K562 (cell line): ENCODE measurements around the gene CFAP92. TPM values are rescaled to one million over a fixed set of nuclear protein-coding genes. Genes with fewer than 3 reads are reported as not detected.
A peak's percentile ranks its signal among the peaks of the same experiment; 100 is the strongest.

ENCODE experiments used
- ATAC-seq: fragments of 200-7000 bp; cut with Tn5 transposase; 3 replicates; pipeline ENCODE4 v1.9.1; 2020; ENCODE audit warnings: moderate library complexity
- BruUV-seq: library from RNA; stranded (reverse); fragments of 400-500 nt; replicated peaks from 2 replicates; lab custom pipeline; 2021; lab: Mats Ljungman, UMichigan
- CTCF ChIA-PET: fragments of 300-600 bp; formaldehyde crosslinking; extraction: SDS; loops from one replicate; lab custom pipeline; 2021; ENCODE audit warnings: low intra/inter-chr PET ratio; lab: Yijun Ruan, JAX
- POLR2A ChIA-PET: fragments of 300-600, 350-650 bp; sonication (Branson Sonifier 250); formaldehyde crosslinking; extraction: SDS; loops from one replicate; lab custom pipeline; 2021; ENCODE audit warnings: antibody characterized with exemption, inconsistent platforms; lab: Yijun Ruan, JAX
- DNase-seq, 4 experiments: peaks; one replicate each; pipeline versions ENCODE4 v3.0.0 to v3.0.0-alpha.2; 2011 to 2018; ENCODE audit warnings: low spot score in 3 of 4, mixed read lengths in 3 of 4; ENCODE audit errors: extremely low read depth in 1 of 4
- FAIRE-seq: peaks from 2 replicates; lab custom pipeline; 2011; peaks lifted over from hg19 to GRCh38; lab: Jason Lieb, UNC
- H2AFZ ChIP-seq: 2 replicates; pipeline ENCODE4 v1.6.0; 2011; ENCODE audit warnings: low read depth, low read length, control low read depth, inconsistent platforms
- H3K27ac ChIP-seq: fragments of 200-600 bp; 3 replicates; pipeline ENCODE4 v1.8.0; 2011; ENCODE audit warnings: low read depth, mild to moderate bottlenecking, control low read depth, inconsistent platforms, low read length, moderate library complexity, mixed read lengths; ENCODE audit errors: extremely low read depth
- H3K27me3 ChIP-seq, 2 experiments: fragments of 300-600 bp in 1 of 2; 2 replicates in 1 of 2; 3 replicates in 1 of 2; pipeline versions ENCODE4 v1.6.0 to v1.8.0; 2011; ENCODE audit warnings: inconsistent platforms in 2 of 2, low read length in 2 of 2, mild to moderate bottlenecking in 1 of 2, mixed read lengths in 1 of 2, moderate library complexity in 1 of 2; ENCODE audit not compliant: control insufficient read depth in 2 of 2, insufficient read depth in 2 of 2
- H3K36me3 ChIP-seq: fragments of 300-600 bp; 3 replicates; pipeline ENCODE4 v1.8.0; 2011; ENCODE audit warnings: mild to moderate bottlenecking, low read length, inconsistent platforms; ENCODE audit not compliant: control insufficient read depth, insufficient read depth
- H3K4me1 ChIP-seq, 2 experiments: fragments of 200-600 bp in 1 of 2; replicated peaks in 1 of 2; 2 replicates in 1 of 2; 3 replicates in 1 of 2; pipeline versions ENCODE4 v1.5.1 to v1.8.0; 2011; ENCODE audit warnings: inconsistent platforms in 2 of 2, low read length in 2 of 2, mild to moderate bottlenecking in 1 of 2, mixed read lengths in 1 of 2, moderate library complexity in 1 of 2; ENCODE audit not compliant: control insufficient read depth in 2 of 2, insufficient read depth in 2 of 2
- H3K4me2 ChIP-seq: 2 replicates; pipeline ENCODE4 v1.6.1; 2011; ENCODE audit warnings: low read length, control low read depth, inconsistent platforms, mixed read lengths; ENCODE audit not compliant: insufficient read depth
- H3K4me3 ChIP-seq: fragments of 200-600 bp; sonication (generic), shearing (Covaris generic); 2 replicates; pipeline ENCODE4 v1.5.1; 2016; ENCODE audit warnings: control low read depth, inconsistent platforms
- H3K79me2 ChIP-seq: fragments of 200-600 bp; 3 replicates; pipeline ENCODE4 v1.8.0; 2011; ENCODE audit warnings: low read length, inconsistent platforms; ENCODE audit not compliant: control insufficient read depth, insufficient read depth
- H3K9ac ChIP-seq, 2 experiments: 2 replicates each; pipeline versions ENCODE4 v1.6.0 to v1.6.1; 2011; ENCODE audit warnings: low read depth in 2 of 2, low read length in 2 of 2, control low read depth in 1 of 2, inconsistent platforms in 1 of 2, mild to moderate bottlenecking in 1 of 2, mixed read lengths in 1 of 2; ENCODE audit not compliant: insufficient read depth in 1 of 2
- H3K9me1 ChIP-seq: one replicate; pipeline ENCODE4 v1.6.0; 2011; ENCODE audit warnings: inconsistent platforms, mild to moderate bottlenecking, low read length, moderate library complexity; ENCODE audit not compliant: control insufficient read depth, insufficient read depth
- H3K9me3 ChIP-seq: replicated peaks from 2 replicates; pipeline ENCODE4 v1.5.1; 2011; ENCODE audit warnings: low read depth, low read length, inconsistent platforms; ENCODE audit not compliant: control insufficient read depth, insufficient read depth
- H4K20me1 ChIP-seq: replicated peaks from 2 replicates; pipeline ENCODE4 v1.6.1; 2011; ENCODE audit warnings: low read length, inconsistent platforms, mixed read lengths; ENCODE audit not compliant: control insufficient read depth, insufficient read depth
- CBX2 ChIP-seq: fragments of 200-600 bp; sonication (generic); IDR thresholded peaks from one replicate; pipeline ENCODE4 v1.6.1; 2012; ENCODE audit warnings: mild to moderate bottlenecking, low read length, inconsistent platforms; ENCODE audit not compliant: insufficient read depth, poor library complexity, severe bottlenecking
- EWSR1 ChIP-seq: fragments of 450-650 bp; IDR thresholded peaks from 2 replicates; pipeline ENCODE4 v1.6.1; 2018; ENCODE audit warnings: borderline replicate concordance, mild to moderate bottlenecking, low read depth, moderate library complexity; ENCODE audit not compliant: partially characterized antibody
- FOXM1 ChIP-seq, 2 experiments: fragments of 450-650 bp in 1 of 2; sonication (generic) in 1 of 2; formaldehyde crosslinking in 1 of 2; IDR thresholded peaks; 2 replicates each; pipeline versions ENCODE4 v1.6.1 to v1.9.0; 2017 to 2022; ENCODE audit warnings: low read depth in 2 of 2, mild to moderate bottlenecking in 2 of 2, missing genetic modification reagents in 1 of 2, moderate library complexity in 1 of 2
- FUS ChIP-seq: fragments of 200-400 bp; formaldehyde crosslinking; optimal IDR thresholded peaks from 2 replicates; pipeline ENCODE3; 2017; ENCODE audit warnings: low read depth, low read length
- SMC3 ChIP-seq: conservative IDR thresholded peaks from 2 replicates; pipeline ENCODE4 v1.6.1; 2011; ENCODE audit warnings: low read depth, low read length, improper control_type of control experiment; ENCODE audit not compliant: insufficient read depth
- SRSF1 ChIP-seq: fragments of 200-400 bp; formaldehyde crosslinking; IDR thresholded peaks from 2 replicates; pipeline ENCODE4 v1.6.1; 2017; ENCODE audit warnings: mild to moderate bottlenecking, low read depth, low read length, moderate library complexity
- WGBS: fragments of 100-300 bp; shearing (Covaris generic); methylation state at CpG from one replicate; pipeline ENCODE4 v1.1.6; 2016; ENCODE audit warnings: low coverage, mixed read lengths; ENCODE audit not compliant: insufficient coverage; ENCODE audit errors: missing lambda C conversion rate; 5-methylcytosine and 5-hydroxymethylcytosine counted together
- in situ Hi-C: fragments of 300-500 bp; cut with MboI; formaldehyde crosslinking; loops from 4 replicates; pipeline ENCODE4 v1.15.0; 2018; ENCODE audit warnings: inconsistent platforms, mixed read lengths
- intact Hi-C: fragments of 100-400 bp; cut with micrococcal nuclease; formaldehyde crosslinking; loops from 2 replicates; pipeline ENCODE4 v1.14.2; 2022
- polyA plus RNA-seq, 8 experiments: library from polyadenylated mRNA; depleted of rRNA in 4 of 8; stranded (reverse) in 5 of 8; unstranded in 3 of 8; fragments of >200 nt; fragmentation: Nextera tagmentation in 2 of 8; fragmentation: Illumina TruSeq in 1 of 8; extraction: Ambion mirVana in 2 of 8; extraction: Trizol in 1 of 8; gene quantifications; 2 replicates each; pipeline versions ENCODE4 v1.2.1 to v1.2.3, GENCODE V29; 2011 to 2014; ENCODE audit warnings: inconsistent platforms in 1 of 8, missing spikeins in 1 of 8
- total RNA-seq, 7 experiments: library from RNA; depleted of rRNA in 6 of 7; stranded (reverse); fragments of >200 nt in 6 of 7; fragmentation: Illumina TruSeq in 2 of 7; extraction: Trizol in 2 of 7; gene quantifications; 2 replicates each; pipeline versions ENCODE4 v1.2.1 to v1.2.3, GENCODE V29; 2011 to 2021; ENCODE audit warnings: low replicate concordance in 1 of 7
- TF ChIP-seq, protein P1 (sequence below), 3 experiments: IDR thresholded peaks in 2 of 3; conservative IDR thresholded peaks in 1 of 3; 2 replicates each; pipeline ENCODE4 v1.5.1; 2011 to 2012; ENCODE audit warnings: low read length in 3 of 3, mild to moderate bottlenecking in 3 of 3, control low read depth in 2 of 3, improper control_type of control experiment in 1 of 3, inconsistent platforms in 1 of 3, low read depth in 1 of 3, mixed read lengths in 1 of 3, moderate library complexity in 1 of 3; ENCODE audit not compliant: insufficient read depth in 2 of 3
- TF ChIP-seq, protein P2 (sequence below): fragments of 250-450 bp; sonication (Bioruptor Pico); IDR thresholded peaks from 2 replicates; pipeline ENCODE4 v1.8.0; 2021; ENCODE audit warnings: moderate library complexity, mild to moderate bottlenecking, inconsistent platforms
- TF ChIP-seq, protein P3 (sequence below): fragments of 450-650 bp; formaldehyde crosslinking; IDR thresholded peaks from 2 replicates; pipeline ENCODE4 v1.4.0; 2020; ENCODE audit warnings: mild to moderate bottlenecking, moderate library complexity

The CFAP92 gene
- total and polyA plus RNA-seq, 9 of the 15 experiments (the other 6 are each of a cell fraction or from before 2014, with no cell fraction given): 0.06 to 0.62 (median 0.36) TPM

DNA sequence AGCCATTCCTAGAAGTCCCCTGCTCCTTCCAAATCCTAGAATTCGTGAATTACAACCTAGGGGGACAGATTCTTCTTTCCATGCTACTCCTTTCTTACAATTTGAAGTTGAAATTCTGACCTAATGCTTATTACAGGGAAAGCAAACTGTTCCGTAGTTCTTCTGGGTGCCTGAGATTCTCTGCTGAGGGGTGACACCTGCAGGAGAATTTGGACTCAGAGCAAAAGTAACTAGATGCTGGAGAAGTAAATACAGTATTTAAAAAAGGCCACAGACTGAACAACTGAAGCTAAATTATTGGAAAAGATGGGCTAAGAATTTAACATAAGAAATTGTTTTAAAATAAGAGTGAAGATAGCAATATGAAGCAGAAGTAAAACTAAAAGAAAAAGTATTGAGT lies 76.6 kb downstream of the CFAP92 start:
- ATAC-seq: no peak
- Histone ChIP-seq H3K79me2 (no peaks in the 10 kb centered on the region), H3K4me2 (no peak overlapping the region), H3K4me1 (no peaks in the 10 kb centered on the region), H3K36me3 (peaks cover 41% of the 10 kb centered on the region; the same call in 2 of the 3 replicates), H3K9me1 (no peaks in the 10 kb centered on the region), H4K20me1 (no peaks in the 10 kb centered on the region), H3K27me3 (no peaks in the 10 kb centered on the region), H3K9me3 (0 out of 2 replicates have a peak, but pooled peaks cover 2% of the 10 kb centered on the region), H3K27ac (no peak overlapping the region), H3K9ac (no peak overlapping the region), H2AFZ (no peak overlapping the region), H3K4me3 (no peak overlapping the region)
- 81% methylated on average over 2 of the region's 2 CpGs for WGBS
- no TSS peak for BruUV-seq
- TF ChIP-seq EWSR1 (no peak), CBX2 (no peak), SRSF1 (no peak), FUS (no peak), FOXM1 (IDR thresholded peaks at IDR 0.05; ENCODE audit: low read depth) (no peak), FOXM1 (CRISPR knock-in tag; IDR thresholded peaks at IDR 0.05; ENCODE audit: low read depth) (no peak), SMC3 (no peak)
- TF ChIP-seq, protein P1, sequence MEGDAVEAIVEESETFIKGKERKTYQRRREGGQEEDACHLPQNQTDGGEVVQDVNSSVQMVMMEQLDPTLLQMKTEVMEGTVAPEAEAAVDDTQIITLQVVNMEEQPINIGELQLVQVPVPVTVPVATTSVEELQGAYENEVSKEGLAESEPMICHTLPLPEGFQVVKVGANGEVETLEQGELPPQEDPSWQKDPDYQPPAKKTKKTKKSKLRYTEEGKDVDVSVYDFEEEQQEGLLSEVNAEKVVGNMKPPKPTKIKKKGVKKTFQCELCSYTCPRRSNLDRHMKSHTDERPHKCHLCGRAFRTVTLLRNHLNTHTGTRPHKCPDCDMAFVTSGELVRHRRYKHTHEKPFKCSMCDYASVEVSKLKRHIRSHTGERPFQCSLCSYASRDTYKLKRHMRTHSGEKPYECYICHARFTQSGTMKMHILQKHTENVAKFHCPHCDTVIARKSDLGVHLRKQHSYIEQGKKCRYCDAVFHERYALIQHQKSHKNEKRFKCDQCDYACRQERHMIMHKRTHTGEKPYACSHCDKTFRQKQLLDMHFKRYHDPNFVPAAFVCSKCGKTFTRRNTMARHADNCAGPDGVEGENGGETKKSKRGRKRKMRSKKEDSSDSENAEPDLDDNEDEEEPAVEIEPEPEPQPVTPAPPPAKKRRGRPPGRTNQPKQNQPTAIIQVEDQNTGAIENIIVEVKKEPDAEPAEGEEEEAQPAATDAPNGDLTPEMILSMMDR (IDR thresholded peaks at IDR 0.05 in 2 of 3, conservative IDR thresholded peaks at IDR 0.05 in 1 of 3; ENCODE audit: insufficient read depth in 2 of 3, low read depth in 1 of 3, low read length in 3 of 3): peak in 1 of 3 experiments; percentile 16; a peak in 1 of 6 replicates
- TF ChIP-seq, protein P2, sequence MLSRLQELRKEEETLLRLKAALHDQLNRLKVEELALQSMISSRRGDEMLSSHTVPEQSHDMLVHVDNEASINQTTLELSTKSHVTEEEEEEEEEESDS (CRISPR knock-in tag): no peak
- TF ChIP-seq, protein P3, sequence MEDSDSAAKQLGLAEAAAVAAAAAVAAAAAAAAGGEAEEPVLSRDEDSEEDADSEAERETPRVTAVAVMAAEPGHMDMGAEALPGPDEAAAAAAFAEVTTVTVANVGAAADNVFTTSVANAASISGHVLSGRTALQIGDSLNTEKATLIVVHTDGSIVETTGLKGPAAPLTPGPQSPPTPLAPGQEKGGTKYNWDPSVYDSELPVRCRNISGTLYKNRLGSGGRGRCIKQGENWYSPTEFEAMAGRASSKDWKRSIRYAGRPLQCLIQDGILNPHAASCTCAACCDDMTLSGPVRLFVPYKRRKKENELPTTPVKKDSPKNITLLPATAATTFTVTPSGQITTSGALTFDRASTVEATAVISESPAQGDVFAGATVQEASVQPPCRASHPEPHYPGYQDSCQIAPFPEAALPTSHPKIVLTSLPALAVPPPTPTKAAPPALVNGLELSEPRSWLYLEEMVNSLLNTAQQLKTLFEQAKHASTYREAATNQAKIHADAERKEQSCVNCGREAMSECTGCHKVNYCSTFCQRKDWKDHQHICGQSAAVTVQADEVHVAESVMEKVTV (CRISPR knock-in tag): no peak
- intact Hi-C loops: no loop called here
- FAIRE-seq: no peak
- CTCF ChIA-PET: no interaction called here
- DNase-seq: no peak
- POLR2A ChIA-PET: no interaction called here
- in situ Hi-C loops: no loop called here
